ENCODE measurements around the gene EIF2S1.
"Not testable (repeated sequence)": the region's sequence is repeated elsewhere in the genome, so short reads cannot be mapped to it uniquely, and the experiment has no call there.

The EIF2S1 gene

DNA sequence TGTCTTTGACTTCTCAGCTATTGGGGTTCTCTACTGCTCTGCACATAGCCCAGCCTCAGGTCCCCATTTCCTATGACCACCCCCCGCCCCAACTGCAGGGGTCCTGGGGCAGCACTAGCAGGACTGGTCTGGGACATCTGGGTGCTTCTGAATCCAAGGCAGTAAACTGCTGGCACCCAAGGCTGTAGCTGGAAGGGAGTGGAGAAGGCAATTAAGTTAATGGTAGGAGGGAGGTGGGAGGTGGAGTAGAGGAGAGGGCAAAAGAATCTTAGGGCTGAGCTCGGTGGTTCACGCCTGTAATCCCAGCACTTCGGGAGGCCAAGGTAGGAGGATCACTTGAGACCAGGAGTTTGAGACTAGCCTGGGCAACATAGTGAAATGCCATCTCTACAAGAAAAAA, 40.3 kb downstream of the EIF2S1 start:
- POLR2A ChIA-PET, result interaction anchor here (0.5 kb wide), 1 partner anchor 1604 kb away, joined by 5 read pairs; no protein-coding TSS in a partner anchor
- CTCF ChIA-PET, result interaction anchor here (1.0 to 1.9 kb wide), 8 partner anchors 9 to 1042 kb away, joined by 3 to 5 read pairs (median 3); no protein-coding TSS in a partner anchor
- no peak for DNase-seq (ENCODE audit: extremely low spot score)
- TF ChIP-seq, protein P1, sequence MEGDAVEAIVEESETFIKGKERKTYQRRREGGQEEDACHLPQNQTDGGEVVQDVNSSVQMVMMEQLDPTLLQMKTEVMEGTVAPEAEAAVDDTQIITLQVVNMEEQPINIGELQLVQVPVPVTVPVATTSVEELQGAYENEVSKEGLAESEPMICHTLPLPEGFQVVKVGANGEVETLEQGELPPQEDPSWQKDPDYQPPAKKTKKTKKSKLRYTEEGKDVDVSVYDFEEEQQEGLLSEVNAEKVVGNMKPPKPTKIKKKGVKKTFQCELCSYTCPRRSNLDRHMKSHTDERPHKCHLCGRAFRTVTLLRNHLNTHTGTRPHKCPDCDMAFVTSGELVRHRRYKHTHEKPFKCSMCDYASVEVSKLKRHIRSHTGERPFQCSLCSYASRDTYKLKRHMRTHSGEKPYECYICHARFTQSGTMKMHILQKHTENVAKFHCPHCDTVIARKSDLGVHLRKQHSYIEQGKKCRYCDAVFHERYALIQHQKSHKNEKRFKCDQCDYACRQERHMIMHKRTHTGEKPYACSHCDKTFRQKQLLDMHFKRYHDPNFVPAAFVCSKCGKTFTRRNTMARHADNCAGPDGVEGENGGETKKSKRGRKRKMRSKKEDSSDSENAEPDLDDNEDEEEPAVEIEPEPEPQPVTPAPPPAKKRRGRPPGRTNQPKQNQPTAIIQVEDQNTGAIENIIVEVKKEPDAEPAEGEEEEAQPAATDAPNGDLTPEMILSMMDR (IDR thresholded peaks at IDR 0.05; ENCODE audit: control extremely low read depth, extremely low read depth, low read depth, missing control alignments), result no peak

DNA sequence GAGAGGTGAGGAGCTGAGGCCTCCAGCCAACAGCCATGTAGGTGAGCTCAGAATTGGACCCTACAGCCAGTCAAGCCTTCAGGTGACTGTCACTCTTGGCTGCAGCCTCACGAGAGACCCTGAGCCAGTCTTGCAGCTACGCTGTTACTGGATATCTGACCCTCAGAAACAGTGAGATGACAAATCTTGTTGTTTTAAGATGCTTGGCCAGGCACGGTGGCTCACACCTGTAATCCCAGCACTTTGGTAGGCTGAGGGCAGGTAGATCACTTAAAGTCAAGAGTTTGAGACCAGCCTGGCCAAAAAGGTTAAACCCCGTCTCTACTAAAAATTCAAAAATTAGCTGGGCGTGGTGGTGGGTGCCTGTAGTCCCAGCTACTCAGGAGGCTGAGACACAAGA, 45.6 kb downstream of the EIF2S1 start:
- DNase-seq (ENCODE audit: extremely low spot score), result no peak
- TF ChIP-seq, protein P1 (IDR thresholded peaks at IDR 0.05; ENCODE audit: control extremely low read depth, extremely low read depth, low read depth, missing control alignments), result no peak
- POLR2A ChIA-PET, result no interaction called here
- CTCF ChIA-PET, result interaction anchor here (1.2 to 2.7 kb wide), 3 partner anchors 11 to 21 kb away, joined by 6 to 16 read pairs (median 8); no protein-coding TSS in a partner anchor

DNA sequence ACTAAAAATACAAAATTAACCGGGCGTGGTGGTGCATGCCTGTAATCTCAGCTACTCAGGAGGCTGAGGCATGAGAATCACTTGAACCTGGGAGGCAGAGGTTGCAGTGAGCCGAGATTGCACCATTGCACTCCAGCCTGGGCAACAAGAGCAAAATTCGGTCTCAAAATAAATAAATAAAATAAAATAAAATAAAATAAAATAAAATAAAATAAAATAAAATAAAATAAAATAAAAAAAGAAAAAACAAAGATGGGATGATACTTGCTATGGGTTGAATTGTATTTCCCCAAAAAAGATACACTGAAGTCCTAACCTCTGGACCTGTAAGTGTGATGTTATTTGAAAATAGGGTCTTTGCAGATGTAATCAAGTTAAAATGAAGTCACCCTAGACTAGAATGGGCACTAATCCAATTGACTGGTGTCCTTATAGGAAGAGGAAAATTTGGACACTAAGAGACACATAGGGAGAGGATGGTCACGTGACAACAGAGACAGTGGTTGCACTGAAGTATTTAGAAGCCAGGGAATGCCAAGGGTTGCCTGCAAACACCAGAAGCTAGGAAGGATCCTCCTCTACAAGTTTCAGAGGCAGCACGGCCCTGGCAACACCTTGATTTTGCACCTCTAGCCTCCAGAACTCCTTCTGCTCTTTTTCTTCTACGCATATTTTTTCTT, 48.1 kb downstream of the EIF2S1 start:
- CTCF ChIA-PET, result interaction anchor here (1.0 to 2.7 kb wide), 2 partner anchors 19 kb away, joined by 3 to 16 read pairs; no protein-coding TSS in a partner anchor
- DNase-seq (ENCODE audit: extremely low spot score); POLR2A ChIA-PET: not testable (repeated sequence)

DNA sequence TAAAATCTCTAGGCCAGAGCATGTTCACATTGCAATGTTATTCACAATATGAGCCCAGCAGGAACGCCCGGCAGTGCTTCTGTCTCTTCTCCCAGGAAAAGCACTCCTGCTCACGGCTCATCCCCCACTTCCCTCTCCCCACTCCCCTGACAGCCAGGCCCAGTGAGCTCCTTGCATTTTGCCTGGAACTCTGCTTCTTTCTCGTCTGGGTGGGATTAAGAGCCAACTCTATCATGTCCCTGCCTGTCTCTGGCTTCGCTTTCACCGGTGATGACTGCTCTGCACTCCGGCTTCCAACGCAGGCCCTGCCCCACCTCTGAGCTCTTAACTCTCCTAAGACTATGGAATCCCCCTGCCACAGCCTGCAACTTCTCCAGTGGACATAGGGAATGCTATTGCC, 49.3 kb downstream of the EIF2S1 start:
- TF ChIP-seq, protein P1 (IDR thresholded peaks at IDR 0.05; ENCODE audit: control extremely low read depth, extremely low read depth, low read depth, missing control alignments), result no peak
- POLR2A ChIA-PET, result no interaction called here
- DNase-seq (ENCODE audit: extremely low spot score), result no peak
- CTCF ChIA-PET, result interaction anchor here (1.0 to 3.0 kb wide), 3 partner anchors 9 to 18 kb away, joined by 3 to 17 read pairs (median 5); no protein-coding TSS in a partner anchor

DNA sequence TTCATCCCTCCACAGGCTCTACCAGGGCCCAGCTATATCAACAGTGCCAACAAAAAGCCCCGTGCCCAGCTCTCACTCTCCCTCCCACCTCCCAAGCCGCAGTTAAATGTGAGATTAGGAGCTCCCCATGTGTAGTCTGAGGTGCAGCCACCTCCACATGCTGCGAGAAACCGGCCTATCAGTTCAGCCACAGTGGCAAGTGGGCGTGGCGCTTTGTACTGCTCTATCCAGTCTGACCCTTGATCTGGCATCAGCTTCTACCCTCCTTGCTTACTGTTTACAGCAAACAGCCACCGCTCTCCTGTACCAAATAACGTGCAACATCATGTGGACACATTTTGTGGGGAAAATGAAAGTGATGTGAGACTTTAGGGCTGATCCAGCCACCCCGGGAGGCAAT, 50.2 kb downstream of the EIF2S1 start:
- TF ChIP-seq, protein P1 (IDR thresholded peaks at IDR 0.05; ENCODE audit: control extremely low read depth, extremely low read depth, low read depth, missing control alignments), result no peak
- POLR2A ChIA-PET, result no interaction called here
- CTCF ChIA-PET, result interaction anchor here (1.2 to 3.0 kb wide), 4 partner anchors 10 to 161 kb away, joined by 4 to 17 read pairs (median 6); no protein-coding TSS in a partner anchor
- DNase-seq (ENCODE audit: extremely low spot score), result no peak

DNA sequence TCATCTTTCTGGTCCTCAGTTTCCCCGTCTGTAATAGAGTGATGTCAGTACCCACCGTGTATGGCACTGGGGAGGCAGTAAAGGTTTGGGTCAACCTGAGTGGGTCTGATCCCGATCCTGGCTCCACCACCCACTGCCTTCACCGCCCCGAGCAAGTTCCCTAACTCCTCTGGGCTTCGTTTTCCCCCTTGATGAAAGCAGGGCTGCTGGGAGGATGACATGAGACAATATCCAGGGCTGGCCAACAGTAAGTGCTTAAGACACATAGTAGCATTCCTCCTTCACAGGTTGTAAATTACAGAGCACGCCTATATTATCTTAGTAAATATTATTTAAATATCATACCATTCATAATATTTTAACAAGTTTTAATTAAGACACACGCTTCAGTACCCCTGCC, 51.2 kb downstream of the EIF2S1 start:
- TF ChIP-seq, protein P1 (IDR thresholded peaks at IDR 0.05; ENCODE audit: control extremely low read depth, extremely low read depth, low read depth, missing control alignments), result no peak
- CTCF ChIA-PET, result interaction anchor here (0.8 to 3.0 kb wide), 4 partner anchors 10 to 160 kb away, joined by 4 to 17 read pairs (median 6); no protein-coding TSS in a partner anchor
- POLR2A ChIA-PET, result no interaction called here
- no peak for DNase-seq (ENCODE audit: extremely low spot score)

DNA sequence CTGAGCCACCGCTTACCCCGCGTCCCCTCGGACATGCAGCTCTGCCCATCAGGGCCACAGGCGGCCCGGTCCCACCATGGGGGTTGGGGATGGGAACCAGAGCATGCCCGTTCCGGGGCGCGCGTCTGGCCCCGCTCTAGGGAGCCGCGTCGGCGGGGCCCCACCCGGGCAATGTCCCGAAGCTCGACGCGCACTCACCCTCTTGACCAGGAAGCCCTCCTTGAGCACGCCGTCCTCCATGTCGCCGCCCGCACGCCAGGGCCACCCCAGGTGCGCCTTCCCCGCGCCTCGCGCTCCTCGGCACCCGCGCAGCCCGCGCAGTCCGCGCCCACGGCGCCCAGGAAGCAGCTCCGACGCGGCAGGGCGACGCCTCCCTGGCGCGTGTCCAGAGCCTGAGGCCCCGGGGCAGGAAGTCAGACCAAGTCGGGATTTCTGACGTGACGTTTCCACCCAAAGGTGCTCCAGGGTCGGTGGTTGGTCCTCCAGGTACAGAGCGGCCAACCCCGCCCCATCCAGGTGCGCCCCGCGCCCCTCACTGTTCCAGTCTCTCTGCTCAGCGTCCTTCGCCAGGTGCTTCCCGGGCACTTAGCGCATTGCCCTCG, 51.8 kb downstream of the EIF2S1 start, which contains the start of gene PLEK2:
TSS of gene PLEK2 (minus strand) at position 346 of the 602 bp plus-strand sequence. CDS start at position 240, 106 bp downstream.
- POLR2A ChIA-PET, result no interaction called here
- TF ChIP-seq, protein P1 (IDR thresholded peaks at IDR 0.05; ENCODE audit: control extremely low read depth, extremely low read depth, low read depth, missing control alignments), result no peak
- DNase-seq (ENCODE audit: extremely low spot score), result no peak
- CTCF ChIA-PET, result interaction anchor here (0.7 to 3.0 kb wide), 3 partner anchors 10 to 160 kb away, joined by 3 to 17 read pairs (median 7); no protein-coding TSS in a partner anchor
